GM21390 (cell line): Measurements from ENCODE around the gene JMJD8.

Source experiments
- ATAC-seq: cut with Tn5 transposase; IDR thresholded peaks from one replicate; pipeline ENCODE4 v1.9.1; 2021; ENCODE audit not compliant: unreplicated experiment

Gene JMJD8

GRCh38 chr16:662095-662494 lies 22.0 kb downstream of the JMJD8 start:
- no peak for ATAC-seq

GRCh38 chr16:661184-661821 lies 22.8 kb downstream of the JMJD8 start:
- ATAC-seq, result no peak

GRCh38 chr16:660459-661183 lies 23.5 kb downstream of the JMJD8 start:
- peak; percentile 46 for ATAC-seq

GRCh38 chr16:660132-660458 lies 24.0 kb downstream of the JMJD8 start:
- ATAC-seq, result no peak

GRCh38 chr16:659618-660017 lies 24.5 kb downstream of the JMJD8 start:
- ATAC-seq, result no peak

GRCh38 chr16:658679-659571 lies 25.2 kb downstream of the JMJD8 start:
- ATAC-seq, result no peak

GRCh38 chr16:657487-657886 lies 26.6 kb downstream of the JMJD8 start:
- ATAC-seq, result no peak

- no peak for ATAC-seq
These were observed 30.1 kb downstream of the JMJD8 start for GRCh38 chr16:654034-654433.

- ATAC-seq, result no peak
These were observed 31.5 kb downstream of the JMJD8 start for GRCh38 chr16:652454-653305.

GRCh38 chr16:651844-652243 lies 32.3 kb downstream of the JMJD8 start:
- no peak for ATAC-seq

- peak; percentile 14 for ATAC-seq
These were observed 34.5 kb downstream of the JMJD8 start for GRCh38 chr16:649631-650030.

GRCh38 chr16:648781-649589 lies 35.1 kb downstream of the JMJD8 start, which contains the start of gene WDR90:
Gene WDR90 (plus strand): TSS chr16:649365. CDS start chr16:649417, 52 bp downstream.
- ATAC-seq, result peak; percentile 70

GRCh38 chr16:648071-648780 lies 35.9 kb downstream of the JMJD8 start:
- ATAC-seq, result no peak

GRCh38 chr16:647173-647902 lies 36.8 kb downstream of the JMJD8 start:
- no peak for ATAC-seq

- ATAC-seq, result no peak
These were observed 37.4 kb downstream of the JMJD8 start for GRCh38 chr16:646679-647172.

GRCh38 chr16:645852-646678 lies 38.1 kb downstream of the JMJD8 start:
- no peak for ATAC-seq

GRCh38 chr16:644556-644955 lies 39.6 kb downstream of the JMJD8 start:
- ATAC-seq, result no peak

GRCh38 chr16:643050-643368 lies 41.1 kb downstream of the JMJD8 start:
- ATAC-seq, result no peak
